CD14-positive monocyte (primary cell): ENCODE data around the gene GASK1A. TPM values are rescaled to one million over a fixed set of nuclear protein-coding genes. Genes with fewer than 3 reads are reported as not detected.
A peak's percentile ranks its signal among the peaks of the same experiment; 100 is the strongest.

Experiments
- DNase-seq, 3 donors: peaks; one replicate each; pipeline ENCODE4 v3.0.0-alpha.2; 2011 to 2022
- H2AFZ ChIP-seq: 2 replicates; pipeline ENCODE4 v1.6.0; 2012; ENCODE audit warnings: mild to moderate bottlenecking, low read depth, low read length, inconsistent platforms; ENCODE audit not compliant: insufficient read depth, poor library complexity, severe bottlenecking
- H3K27ac ChIP-seq, 2 donors: 1 replicate in 1 of 2; 2 replicates in 1 of 2; pipeline ENCODE4 v1.5.1; 2012 to 2013; ENCODE audit warnings: low read length in 2 of 2, control low read depth in 1 of 2, inconsistent platforms in 1 of 2, low read depth in 1 of 2, mild to moderate bottlenecking in 1 of 2
- H3K27me3 ChIP-seq, 2 donors: one replicate each; pipeline versions ENCODE4 v1.6.0 to v1.6.1; 2011 to 2013; ENCODE audit warnings: low read length in 2 of 2; ENCODE audit not compliant: control insufficient read depth in 2 of 2, insufficient read depth in 2 of 2
- H3K36me3 ChIP-seq, 2 donors: replicated peaks in 1 of 2; 1 replicate in 1 of 2; 2 replicates in 1 of 2; pipeline versions ENCODE4 v1.5.1 to v1.6.1; 2012 to 2013; ENCODE audit warnings: low read length in 2 of 2, control low read depth in 1 of 2, inconsistent platforms in 1 of 2, mild to moderate bottlenecking in 1 of 2; ENCODE audit not compliant: insufficient read depth in 2 of 2, control insufficient read depth in 1 of 2
- H3K4me1 ChIP-seq, 2 donors: 1 replicate in 1 of 2; 2 replicates in 1 of 2; pipeline versions ENCODE4 v1.5.1 to v1.6.1; 2012 to 2013; ENCODE audit warnings: low read length in 2 of 2, control low read depth in 1 of 2, inconsistent platforms in 1 of 2, mild to moderate bottlenecking in 1 of 2, moderate library complexity in 1 of 2; ENCODE audit not compliant: insufficient read depth in 2 of 2, control insufficient read depth in 1 of 2
- H3K4me2 ChIP-seq: replicated peaks from 2 replicates; pipeline ENCODE3; 2012; ENCODE audit warnings: low read length, moderate library complexity, mild to moderate bottlenecking; ENCODE audit not compliant: poor library complexity, severe bottlenecking; ENCODE audit errors: extremely low read depth
- H3K4me3 ChIP-seq, 3 experiments: fragments of 200-600 bp in 1 of 3; sonication (generic) in 1 of 3; replicated peaks in 1 of 3; 1 replicate in 2 of 3; 2 replicates in 1 of 3; pipeline ENCODE4 v1.5.1; 2011 to 2013; ENCODE audit warnings: low read length in 3 of 3, mild to moderate bottlenecking in 3 of 3, control low read depth in 2 of 3, low read depth in 2 of 3, inconsistent platforms in 1 of 3, moderate library complexity in 1 of 3
- H3K79me2 ChIP-seq: 2 replicates; pipeline ENCODE4 v1.6.0; 2012; ENCODE audit warnings: mild to moderate bottlenecking, control low read depth, inconsistent platforms, low read length, moderate library complexity; ENCODE audit not compliant: insufficient read depth
- H3K9ac ChIP-seq: 2 replicates; pipeline ENCODE4 v1.6.0; 2017; ENCODE audit warnings: low read length, mild to moderate bottlenecking; ENCODE audit not compliant: insufficient read depth, poor library complexity, severe bottlenecking
- H3K9me3 ChIP-seq, 2 donors: replicated peaks in 1 of 2; 1 replicate in 1 of 2; 2 replicates in 1 of 2; pipeline versions ENCODE4 v1.5.1 to v1.6.1; 2012 to 2013; ENCODE audit warnings: low read length in 2 of 2, control low read depth in 1 of 2; ENCODE audit not compliant: control insufficient read depth in 1 of 2, insufficient read depth in 1 of 2
- H4K20me1 ChIP-seq: 2 replicates; pipeline ENCODE4 v1.6.0; 2012; ENCODE audit warnings: mild to moderate bottlenecking, low read length, control low read depth, moderate library complexity; ENCODE audit not compliant: insufficient read depth
- H3K27ac Mint-ChIP-seq, 7 donors: one replicate each; pipeline ENCODE4 v1.8.0; 2020; ENCODE audit warnings: mild to moderate bottlenecking in 7 of 7, mixed read lengths in 7 of 7, moderate library complexity in 6 of 7, inconsistent platforms in 2 of 7
- H3K27me3 Mint-ChIP-seq, 3 donors: one replicate each; pipeline ENCODE4 v1.8.0; 2021 to 2022; ENCODE audit warnings: low read depth in 3 of 3, mild to moderate bottlenecking in 3 of 3, mixed read lengths in 3 of 3, moderate library complexity in 3 of 3, inconsistent platforms in 1 of 3
- H3K36me3 Mint-ChIP-seq, 2 donors: one replicate each; pipeline ENCODE4 v1.8.0; 2020; ENCODE audit warnings: mixed read lengths in 2 of 2, inconsistent platforms in 1 of 2, mild to moderate bottlenecking in 1 of 2
- H3K4me1 Mint-ChIP-seq: one replicate; pipeline ENCODE4 v1.8.0; 2020; ENCODE audit warnings: mild to moderate bottlenecking, mixed read lengths
- H3K4me3 Mint-ChIP-seq, 2 donors: one replicate each; pipeline ENCODE4 v1.8.0; 2020; ENCODE audit warnings: mild to moderate bottlenecking in 2 of 2, mixed read lengths in 2 of 2, moderate library complexity in 1 of 2
- H3K9me3 Mint-ChIP-seq, 7 donors: one replicate each; pipeline ENCODE4 v1.8.0; 2020 to 2022; ENCODE audit warnings: mixed read lengths in 7 of 7, mild to moderate bottlenecking in 6 of 7, moderate library complexity in 6 of 7, inconsistent platforms in 2 of 7
- WGBS: methylation state at CpG from one replicate; pipeline ENCODE4 v1.1.5; 2013; ENCODE audit warnings: missing lambda C conversion rate; ENCODE audit not compliant: insufficient coverage; 5-methylcytosine and 5-hydroxymethylcytosine counted together
- intact Hi-C, 2 donors: fragments of 100-400 bp; cut with micrococcal nuclease; formaldehyde crosslinking; loops; one replicate each; pipeline versions ENCODE4 v1.15.0 to v1.15.1; 2023
- polyA plus RNA-seq, 3 donors: library from polyadenylated mRNA; depleted of rRNA in 1 of 3; unstranded in 2 of 3; stranded (reverse) in 1 of 3; fragments of 300-500 nt in 2 of 3; fragments of >200 nt in 1 of 3; fragmentation: Illumina TruSeq in 2 of 3; gene quantifications; 1 replicate in 2 of 3; 2 replicates in 1 of 3; pipeline ENCODE4 v1.2.3, GENCODE V29; 2012 to 2021
- TF ChIP-seq, protein P1 (sequence below): fragments of 200-600 bp; IDR thresholded peaks from one replicate; pipeline ENCODE4 v1.8.0; 2022; ENCODE audit warnings: antibody characterized with exemption, mild to moderate bottlenecking

GASK1A gene
- polyA plus RNA-seq, 3 donors = 0.13 TPM; not detected in 2

DNA sequence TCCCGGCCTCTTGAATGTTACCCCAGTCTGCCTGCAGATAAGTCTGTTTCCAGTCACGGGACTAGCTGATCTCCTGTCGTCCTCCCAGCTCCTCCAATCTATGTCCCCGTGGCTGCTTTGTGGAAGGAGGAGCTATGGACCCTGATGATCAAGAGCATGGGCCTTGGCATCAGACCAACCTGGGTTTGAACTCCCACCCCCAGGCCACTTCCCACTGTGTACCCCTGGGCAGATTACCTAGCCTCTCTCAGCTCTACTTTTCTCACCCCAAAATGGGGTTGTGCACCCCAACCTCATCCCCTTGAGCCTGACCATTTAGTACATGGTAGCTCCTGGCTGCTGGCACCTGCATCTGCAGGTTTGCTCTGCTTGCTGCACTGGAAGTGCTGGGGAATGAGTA, 55.8 kb downstream of the GASK1A start:
- Histone ChIP-seq H3K4me2 (no peak overlapping the region), H3K36me3 (no peaks in the 10 kb centered on the region), H3K9me3 (no peaks in the 10 kb centered on the region), H3K27ac (no peak overlapping the region), H2AFZ (no peak overlapping the region), H3K4me1 (peaks cover 8 to 22% of the 10 kb centered on the region in 2 donors), H4K20me1 (no peaks in the 10 kb centered on the region), H3K79me2 (no peaks in the 10 kb centered on the region), H3K9ac (no peak overlapping the region), H3K4me3 (no peak overlapping the region), H3K27me3 (no peaks in the 10 kb centered on the region)
- WGBS = no CpG with 5 or more reads among the region's 4 CpGs
- intact Hi-C loops = no loop called here
- Mint-ChIP-seq H3K9me3 (peaks cover 0 to 6% (median 0%) of the 10 kb centered on the region in 7 donors), H3K27me3 (peaks cover 1 to 2% (median 2%) of the 10 kb centered on the region in 3 donors), H3K27ac (peak overlapping the region in 1 of 7 donors; percentile 38), H3K36me3 (no peaks in the 10 kb centered on the region), H3K4me3 (no peak overlapping the region), H3K4me1 (peaks cover 20% of the 10 kb centered on the region)
- TF ChIP-seq, protein P1, sequence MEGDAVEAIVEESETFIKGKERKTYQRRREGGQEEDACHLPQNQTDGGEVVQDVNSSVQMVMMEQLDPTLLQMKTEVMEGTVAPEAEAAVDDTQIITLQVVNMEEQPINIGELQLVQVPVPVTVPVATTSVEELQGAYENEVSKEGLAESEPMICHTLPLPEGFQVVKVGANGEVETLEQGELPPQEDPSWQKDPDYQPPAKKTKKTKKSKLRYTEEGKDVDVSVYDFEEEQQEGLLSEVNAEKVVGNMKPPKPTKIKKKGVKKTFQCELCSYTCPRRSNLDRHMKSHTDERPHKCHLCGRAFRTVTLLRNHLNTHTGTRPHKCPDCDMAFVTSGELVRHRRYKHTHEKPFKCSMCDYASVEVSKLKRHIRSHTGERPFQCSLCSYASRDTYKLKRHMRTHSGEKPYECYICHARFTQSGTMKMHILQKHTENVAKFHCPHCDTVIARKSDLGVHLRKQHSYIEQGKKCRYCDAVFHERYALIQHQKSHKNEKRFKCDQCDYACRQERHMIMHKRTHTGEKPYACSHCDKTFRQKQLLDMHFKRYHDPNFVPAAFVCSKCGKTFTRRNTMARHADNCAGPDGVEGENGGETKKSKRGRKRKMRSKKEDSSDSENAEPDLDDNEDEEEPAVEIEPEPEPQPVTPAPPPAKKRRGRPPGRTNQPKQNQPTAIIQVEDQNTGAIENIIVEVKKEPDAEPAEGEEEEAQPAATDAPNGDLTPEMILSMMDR = no peak
- DNase-seq = no peak

GRCh38 chr3:43035801-43036365, 56.8 kb downstream of the GASK1A start:
- H3K27me3 Mint-ChIP-seq = peaks cover 1 to 2% (median 2%) of the 10 kb centered on the region in 3 donors
- H3K36me3 Mint-ChIP-seq = no peaks in the 10 kb centered on the region
- no peak overlapping the region for H3K27ac ChIP-seq
- H3K9ac ChIP-seq = no peak overlapping the region
- no peaks in the 10 kb centered on the region for H3K9me3 ChIP-seq
- no peak for DNase-seq
- peaks cover 8 to 12% of the 10 kb centered on the region in 2 donors for H3K4me1 ChIP-seq
- peaks cover 0 to 6% (median 0%) of the 10 kb centered on the region in 7 donors for H3K9me3 Mint-ChIP-seq
- H3K36me3 ChIP-seq = no peaks in the 10 kb centered on the region
- no peak overlapping the region for H3K27ac Mint-ChIP-seq
- H3K4me2 ChIP-seq = no peak overlapping the region
- no peaks in the 10 kb centered on the region for H4K20me1 ChIP-seq
- H3K4me1 Mint-ChIP-seq = peaks cover 13% of the 10 kb centered on the region
- H3K4me3 Mint-ChIP-seq = no peak overlapping the region
- WGBS = 90% methylated on average over 5 of the region's 5 CpGs
- H3K4me3 ChIP-seq = no peak overlapping the region
- no peaks in the 10 kb centered on the region for H3K27me3 ChIP-seq
- TF ChIP-seq, protein P1 = no peak
- no peaks in the 10 kb centered on the region for H3K79me2 ChIP-seq
- intact Hi-C loops = no loop called here
- no peak overlapping the region for H2AFZ ChIP-seq
